Fibroblast of mammary gland (primary cell): Measurements from ENCODE around the gene APOBEC3B.
A peak's percentile ranks its signal among the peaks of the same experiment; 100 is the strongest.

Experiments
- DNase-seq: peaks from one replicate; pipeline ENCODE4 v3.0.0-alpha.2; 2010; ENCODE audit warnings: low read depth
- H3K4me3 ChIP-seq: 2 replicates; pipeline ENCODE4 v1.5.1; 2011; ENCODE audit warnings: low read depth, mild to moderate bottlenecking, low read length, moderate library complexity; ENCODE audit not compliant: control insufficient read depth
- TF ChIP-seq, protein P1 (sequence below): conservative IDR thresholded peaks from 2 replicates; pipeline ENCODE4 v1.5.1; 2011; ENCODE audit warnings: low read depth, low read length, inconsistent platforms; ENCODE audit not compliant: control insufficient read depth, insufficient read depth

Gene APOBEC3B

DNA sequence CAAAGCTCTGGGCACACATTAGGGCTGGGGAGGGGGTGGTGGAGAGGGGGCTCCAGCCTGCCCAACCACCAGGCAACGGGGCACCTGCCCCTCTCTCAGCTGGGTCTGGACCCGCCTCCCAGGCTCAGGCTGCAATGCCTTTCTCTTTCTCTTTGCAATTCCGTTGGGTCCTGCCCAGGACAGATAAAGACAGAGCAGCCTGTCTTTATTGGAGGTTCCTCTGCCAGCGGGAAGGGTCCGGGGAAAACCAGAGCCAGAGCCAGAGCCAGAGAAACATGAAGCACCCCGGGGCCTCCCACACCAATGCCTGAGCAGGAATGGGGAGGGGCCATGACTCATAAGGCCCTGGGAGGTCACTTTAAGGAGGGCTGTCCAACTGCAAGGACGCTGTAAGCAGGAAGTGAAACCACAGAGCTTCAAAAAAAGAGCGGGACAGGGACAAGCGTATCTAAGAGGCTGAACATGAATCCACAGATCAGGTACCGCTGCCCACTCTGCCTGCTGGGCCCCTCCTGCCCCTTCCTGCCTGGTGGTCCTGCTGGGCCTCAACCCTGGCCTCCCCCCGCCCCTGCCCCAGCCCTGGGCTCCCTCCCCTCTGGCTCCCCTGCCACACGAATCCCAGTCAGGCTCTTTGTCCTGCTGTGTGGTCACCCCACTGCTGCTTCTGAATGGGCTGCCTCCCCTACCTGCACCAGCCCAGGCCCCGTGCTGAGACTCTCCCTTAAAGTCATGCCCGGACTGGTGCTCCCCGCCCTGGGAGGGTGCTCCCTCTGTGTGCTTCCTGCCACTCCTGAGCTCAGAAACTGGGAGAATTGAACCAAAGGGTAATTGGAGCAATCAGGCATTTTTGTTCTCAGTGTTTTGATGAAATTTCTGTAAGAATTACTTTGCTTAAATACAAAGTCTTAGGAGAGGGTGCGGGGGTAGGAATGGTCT, at the start of gene APOBEC3B:
Gene APOBEC3B, plus strand, starts transcription at position 356 of the 936 bp plus-strand sequence. Its CDS starts 107 bp downstream, at position 463.
- peak within 1 kb of the TSS; percentile 36 for H3K4me3 ChIP-seq
- TF ChIP-seq, protein P1, sequence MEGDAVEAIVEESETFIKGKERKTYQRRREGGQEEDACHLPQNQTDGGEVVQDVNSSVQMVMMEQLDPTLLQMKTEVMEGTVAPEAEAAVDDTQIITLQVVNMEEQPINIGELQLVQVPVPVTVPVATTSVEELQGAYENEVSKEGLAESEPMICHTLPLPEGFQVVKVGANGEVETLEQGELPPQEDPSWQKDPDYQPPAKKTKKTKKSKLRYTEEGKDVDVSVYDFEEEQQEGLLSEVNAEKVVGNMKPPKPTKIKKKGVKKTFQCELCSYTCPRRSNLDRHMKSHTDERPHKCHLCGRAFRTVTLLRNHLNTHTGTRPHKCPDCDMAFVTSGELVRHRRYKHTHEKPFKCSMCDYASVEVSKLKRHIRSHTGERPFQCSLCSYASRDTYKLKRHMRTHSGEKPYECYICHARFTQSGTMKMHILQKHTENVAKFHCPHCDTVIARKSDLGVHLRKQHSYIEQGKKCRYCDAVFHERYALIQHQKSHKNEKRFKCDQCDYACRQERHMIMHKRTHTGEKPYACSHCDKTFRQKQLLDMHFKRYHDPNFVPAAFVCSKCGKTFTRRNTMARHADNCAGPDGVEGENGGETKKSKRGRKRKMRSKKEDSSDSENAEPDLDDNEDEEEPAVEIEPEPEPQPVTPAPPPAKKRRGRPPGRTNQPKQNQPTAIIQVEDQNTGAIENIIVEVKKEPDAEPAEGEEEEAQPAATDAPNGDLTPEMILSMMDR: no peak
- DNase-seq: peak; percentile 87

DNA sequence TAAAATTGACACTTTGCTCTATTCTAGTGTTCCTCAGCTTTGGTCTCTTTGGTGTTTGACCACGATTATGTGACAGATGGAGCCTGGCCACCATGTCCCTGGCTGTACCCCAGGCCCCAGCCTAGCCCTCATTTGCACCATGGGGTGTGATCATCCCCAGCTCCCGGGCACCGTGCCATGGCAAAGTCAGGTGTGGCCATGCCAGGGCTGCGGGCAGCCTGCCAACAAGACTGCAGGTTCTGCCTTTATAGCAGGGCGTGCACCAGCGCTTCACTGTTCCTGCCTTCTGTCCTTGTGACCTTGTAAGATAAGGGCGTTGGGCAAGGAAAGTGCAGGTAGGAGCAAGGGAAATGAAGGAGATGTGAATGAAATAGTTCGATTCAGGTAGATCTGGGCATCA, 47.1 kb upstream of the APOBEC3B start:
- no peak overlapping the region for H3K4me3 ChIP-seq
- TF ChIP-seq, protein P1: no peak
- no peak for DNase-seq

DNA sequence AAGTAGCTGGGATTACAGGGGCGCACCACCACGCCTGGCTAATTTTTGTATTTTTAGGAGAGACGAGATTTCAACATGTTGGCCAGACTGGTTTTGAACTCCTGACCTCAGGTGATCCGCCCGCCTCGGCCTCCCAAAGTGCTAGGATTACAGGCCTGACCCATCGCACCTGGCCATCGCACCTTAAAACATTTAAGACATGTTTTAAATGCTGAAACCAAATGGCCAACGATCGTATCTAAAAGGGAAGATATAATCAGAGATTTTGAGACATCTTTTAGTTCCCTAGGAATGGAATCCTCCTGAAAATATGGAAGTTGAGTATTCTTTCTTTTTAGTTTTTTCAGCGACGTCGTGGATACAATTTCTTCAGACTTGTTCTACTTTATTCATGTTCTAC, 46.5 kb upstream of the APOBEC3B start:
- no peak for DNase-seq
- H3K4me3 ChIP-seq: no peak overlapping the region
- TF ChIP-seq, protein P1: no peak

DNA sequence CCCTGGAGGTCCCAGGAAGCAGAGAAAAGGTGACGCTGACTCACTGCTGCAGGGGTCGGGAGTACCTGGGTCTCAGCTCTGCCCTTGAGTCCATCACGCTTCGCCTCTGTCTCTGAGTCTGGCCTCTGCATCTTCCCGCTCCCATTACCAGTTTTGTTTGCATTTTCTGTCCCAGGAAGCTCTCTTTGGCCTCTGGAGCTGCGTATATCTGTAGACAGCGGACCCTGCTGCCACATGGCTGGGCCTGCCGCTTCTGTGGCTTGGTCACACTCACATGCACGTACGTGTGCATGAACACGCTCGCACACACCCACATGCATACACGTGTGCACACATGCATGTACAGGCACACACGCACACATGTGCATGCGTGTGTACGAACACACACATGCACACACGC, 45.6 kb upstream of the APOBEC3B start:
- TF ChIP-seq, protein P1: no peak
- DNase-seq: no peak
- no peak overlapping the region for H3K4me3 ChIP-seq

DNA sequence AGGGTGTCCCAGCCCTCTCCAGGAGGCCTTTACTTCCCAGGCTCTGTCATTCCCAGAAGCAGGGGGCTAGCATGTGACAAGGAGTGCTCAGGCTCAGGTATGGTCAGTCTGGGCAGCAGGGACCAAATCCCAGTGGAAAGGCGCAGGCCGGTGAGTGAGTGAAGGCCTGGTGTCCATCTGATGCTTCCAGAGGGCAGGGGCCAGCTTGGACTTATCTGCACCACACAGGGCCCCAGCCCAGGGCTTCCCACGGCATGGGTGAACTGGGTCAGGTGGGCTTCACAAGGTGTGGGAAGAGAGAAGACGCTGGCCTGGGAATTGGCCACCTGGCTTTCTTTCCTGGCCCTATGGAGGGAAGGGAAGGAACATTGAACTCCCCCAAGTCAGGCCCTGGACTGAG, 45.1 kb upstream of the APOBEC3B start:
- DNase-seq: no peak
- TF ChIP-seq, protein P1: no peak
- no peak overlapping the region for H3K4me3 ChIP-seq

DNA sequence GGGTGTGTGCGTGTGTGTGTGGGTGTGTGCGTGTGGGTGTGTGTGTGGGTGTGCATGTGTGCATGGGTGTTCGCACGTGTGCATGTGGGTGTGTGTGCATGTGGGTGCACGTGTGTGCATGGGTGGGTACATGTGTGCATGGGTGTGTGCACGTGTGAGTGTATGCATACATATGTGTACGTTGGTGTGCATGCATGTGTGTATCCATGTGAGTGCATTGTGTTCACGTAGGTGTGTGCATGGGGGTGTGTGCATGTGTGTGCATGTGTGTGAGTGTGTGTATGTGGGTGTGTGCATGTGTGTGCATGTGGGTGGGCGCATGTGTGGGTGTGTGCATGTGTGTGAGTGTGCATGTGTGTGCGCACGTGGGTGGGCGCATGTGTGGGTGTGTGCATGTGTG, 44.6 kb upstream of the APOBEC3B start:
- DNase-seq: no peak
- no peak overlapping the region for H3K4me3 ChIP-seq
- TF ChIP-seq, protein P1: no peak

DNA sequence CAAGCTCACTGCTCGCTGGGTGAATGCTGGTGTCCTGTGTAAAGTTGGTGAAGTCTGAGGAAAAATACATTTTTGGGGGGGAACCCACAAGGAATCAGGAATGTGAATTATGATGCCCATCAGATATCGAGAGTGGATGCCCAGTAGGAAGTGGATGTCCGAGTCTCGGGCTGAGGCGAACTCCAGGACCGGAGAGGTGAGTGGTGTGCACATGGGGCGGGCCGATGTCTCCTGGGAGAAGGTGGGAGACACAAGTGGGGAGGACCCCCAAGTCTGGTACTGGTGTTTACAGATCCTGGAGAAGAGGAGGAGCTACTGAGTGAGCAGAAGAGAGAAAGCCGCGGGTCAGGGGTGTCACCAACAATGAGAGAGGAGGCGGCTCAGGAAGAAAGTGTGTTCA, 43.9 kb upstream of the APOBEC3B start:
- no peak overlapping the region for H3K4me3 ChIP-seq
- no peak for DNase-seq
- TF ChIP-seq, protein P1: no peak
